Type B pancreatic cell (in vitro differentiated cells): ENCODE data around the gene POMT1. TPM values are rescaled to one million over a fixed set of nuclear protein-coding genes. Genes with fewer than 3 reads are reported as not detected.

Experiments
- DNase-seq: peaks from one replicate; pipeline ENCODE4 v3.0.0; 2021; ENCODE audit warnings: mixed read lengths; ENCODE audit not compliant: unreplicated experiment; ENCODE audit errors: extremely low spot score
- H3K27ac Mint-ChIP-seq: 2 replicates; pipeline ENCODE4 v1.8.0; 2021; ENCODE audit warnings: mild to moderate bottlenecking, mixed read lengths
- H3K27me3 Mint-ChIP-seq: 2 replicates; pipeline ENCODE4 v1.8.0; 2021; ENCODE audit warnings: mixed read lengths
- H3K36me3 Mint-ChIP-seq: 2 replicates; pipeline ENCODE4 v1.8.0; 2021; ENCODE audit warnings: mixed read lengths
- H3K4me1 Mint-ChIP-seq: one replicate; pipeline ENCODE4 v1.8.0; 2021; ENCODE audit warnings: mixed read lengths; ENCODE audit not compliant: unreplicated experiment
- H3K4me3 Mint-ChIP-seq: 2 replicates; pipeline ENCODE4 v1.8.0; 2021; ENCODE audit warnings: mild to moderate bottlenecking, mixed read lengths
- H3K9me3 Mint-ChIP-seq: 2 replicates; pipeline ENCODE4 v1.8.0; 2021; ENCODE audit warnings: mixed read lengths
- total RNA-seq: library from RNA; stranded (reverse); gene quantifications from 2 replicates; pipeline ENCODE4 v1.2.1, GENCODE V29; 2021; ENCODE audit warnings: low replicate concordance
- TF ChIP-seq, protein P1 (sequence below): fragments of 200-600 bp; sonication (generic); conservative IDR thresholded peaks from 2 replicates; pipeline ENCODE4 v1.5.0; 2021; ENCODE audit warnings: antibody characterized with exemption, mild to moderate bottlenecking

The POMT1 gene
- total RNA-seq, 1 donor from 2014 or later, result 48.7 TPM

DNA sequence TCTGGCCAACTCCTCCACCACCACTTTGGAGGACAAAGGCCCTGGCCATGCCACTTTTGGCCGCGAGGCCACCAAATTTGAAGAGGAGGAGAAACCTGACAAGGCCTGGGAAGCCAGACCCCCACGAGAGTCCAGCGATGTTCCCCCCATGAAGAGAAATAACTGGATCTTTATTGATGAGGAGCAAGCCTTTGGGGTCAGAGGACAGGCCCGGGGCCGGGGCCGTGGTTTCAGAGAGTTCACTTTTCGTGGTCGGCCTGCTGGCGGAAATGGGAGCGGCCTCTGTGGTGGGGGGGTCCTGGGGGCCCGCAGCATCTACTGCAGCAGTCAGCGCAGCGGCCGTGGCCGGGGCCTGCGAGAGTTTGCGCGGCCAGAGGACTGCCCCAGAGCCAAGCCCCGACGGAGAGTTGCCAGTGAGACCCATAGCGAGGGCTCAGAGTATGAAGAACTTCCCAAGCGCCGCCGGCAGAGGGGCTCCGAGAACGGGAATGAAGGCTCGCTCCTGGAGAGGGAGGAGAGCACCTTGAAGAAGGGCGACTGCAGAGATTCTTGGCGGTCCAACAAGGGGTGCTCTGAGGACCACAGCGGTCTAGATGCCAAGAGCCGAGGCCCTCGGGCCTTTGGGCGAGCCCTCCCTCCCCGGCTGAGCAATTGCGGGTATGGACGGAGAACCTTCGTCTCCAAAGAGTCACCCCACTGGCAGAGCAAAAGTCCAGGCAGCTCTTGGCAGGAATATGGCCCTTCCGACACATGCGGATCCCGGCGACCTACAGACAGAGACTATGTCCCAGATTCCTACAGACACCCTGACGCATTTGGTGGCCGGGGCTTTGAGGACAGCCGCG lies 27.4 kb upstream of the POMT1 start:
- H3K4me1 Mint-ChIP-seq, result peaks cover 5% of the 10 kb centered on the region
- H3K27ac Mint-ChIP-seq, result no peak overlapping the region
- TF ChIP-seq, protein P1, sequence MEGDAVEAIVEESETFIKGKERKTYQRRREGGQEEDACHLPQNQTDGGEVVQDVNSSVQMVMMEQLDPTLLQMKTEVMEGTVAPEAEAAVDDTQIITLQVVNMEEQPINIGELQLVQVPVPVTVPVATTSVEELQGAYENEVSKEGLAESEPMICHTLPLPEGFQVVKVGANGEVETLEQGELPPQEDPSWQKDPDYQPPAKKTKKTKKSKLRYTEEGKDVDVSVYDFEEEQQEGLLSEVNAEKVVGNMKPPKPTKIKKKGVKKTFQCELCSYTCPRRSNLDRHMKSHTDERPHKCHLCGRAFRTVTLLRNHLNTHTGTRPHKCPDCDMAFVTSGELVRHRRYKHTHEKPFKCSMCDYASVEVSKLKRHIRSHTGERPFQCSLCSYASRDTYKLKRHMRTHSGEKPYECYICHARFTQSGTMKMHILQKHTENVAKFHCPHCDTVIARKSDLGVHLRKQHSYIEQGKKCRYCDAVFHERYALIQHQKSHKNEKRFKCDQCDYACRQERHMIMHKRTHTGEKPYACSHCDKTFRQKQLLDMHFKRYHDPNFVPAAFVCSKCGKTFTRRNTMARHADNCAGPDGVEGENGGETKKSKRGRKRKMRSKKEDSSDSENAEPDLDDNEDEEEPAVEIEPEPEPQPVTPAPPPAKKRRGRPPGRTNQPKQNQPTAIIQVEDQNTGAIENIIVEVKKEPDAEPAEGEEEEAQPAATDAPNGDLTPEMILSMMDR, result no peak

DNA sequence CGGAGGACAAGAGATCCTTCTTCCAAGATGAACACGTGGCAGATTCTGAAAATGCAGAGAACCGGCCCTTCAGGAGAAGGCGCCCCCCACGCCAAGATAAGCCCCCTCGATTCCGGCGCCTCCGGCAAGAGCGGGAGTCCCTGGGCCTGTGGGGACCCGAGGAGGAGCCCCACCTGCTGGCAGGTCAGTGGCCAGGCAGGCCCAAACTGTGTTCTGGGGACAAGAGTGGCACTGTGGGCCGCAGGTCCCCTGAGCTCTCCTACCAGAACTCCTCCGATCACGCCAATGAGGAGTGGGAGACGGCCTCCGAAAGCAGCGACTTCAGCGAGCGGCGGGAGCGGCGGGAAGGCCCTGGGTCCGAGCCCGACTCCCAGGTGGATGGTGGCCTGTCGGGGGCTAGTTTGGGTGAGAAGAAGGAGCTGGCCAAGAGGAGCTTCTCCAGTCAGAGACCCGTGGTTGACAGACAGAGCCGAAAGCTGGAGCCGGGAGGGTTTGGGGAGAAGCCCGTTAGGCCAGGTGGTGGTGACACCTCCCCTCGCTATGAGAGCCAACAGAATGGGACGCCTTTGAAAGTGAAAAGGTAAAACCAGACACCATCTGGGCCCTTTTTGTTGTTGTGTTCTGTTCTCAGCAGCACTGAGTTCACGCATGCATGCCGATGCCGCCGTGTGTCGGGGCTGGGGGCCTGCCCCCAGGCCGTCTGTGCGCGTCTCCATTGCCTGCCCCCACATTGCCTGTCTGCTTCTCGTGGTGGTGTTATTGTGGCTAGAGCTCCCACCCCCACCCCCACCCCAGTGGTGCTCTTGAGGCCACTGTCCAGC lies 26.6 kb upstream of the POMT1 start:
- Mint-ChIP-seq H3K4me3 (no peak overlapping the region), H3K4me1 (peaks cover 5% of the 10 kb centered on the region), H3K27ac (no peak overlapping the region), H3K36me3 (peaks cover 26% of the 10 kb centered on the region), H3K9me3 (no peaks in the 10 kb centered on the region), H3K27me3 (no peaks in the 10 kb centered on the region)
- DNase-seq, result no peak
- TF ChIP-seq, protein P1, result peak; percentile 52

More for the DNA sequence above, 27.4 kb upstream of the POMT1 start:
- Mint-ChIP-seq H3K9me3 (no peaks in the 10 kb centered on the region), H3K27me3 (no peaks in the 10 kb centered on the region), H3K36me3 (peaks cover 31% of the 10 kb centered on the region), H3K4me3 (no peak overlapping the region)
- no peak for DNase-seq

DNA sequence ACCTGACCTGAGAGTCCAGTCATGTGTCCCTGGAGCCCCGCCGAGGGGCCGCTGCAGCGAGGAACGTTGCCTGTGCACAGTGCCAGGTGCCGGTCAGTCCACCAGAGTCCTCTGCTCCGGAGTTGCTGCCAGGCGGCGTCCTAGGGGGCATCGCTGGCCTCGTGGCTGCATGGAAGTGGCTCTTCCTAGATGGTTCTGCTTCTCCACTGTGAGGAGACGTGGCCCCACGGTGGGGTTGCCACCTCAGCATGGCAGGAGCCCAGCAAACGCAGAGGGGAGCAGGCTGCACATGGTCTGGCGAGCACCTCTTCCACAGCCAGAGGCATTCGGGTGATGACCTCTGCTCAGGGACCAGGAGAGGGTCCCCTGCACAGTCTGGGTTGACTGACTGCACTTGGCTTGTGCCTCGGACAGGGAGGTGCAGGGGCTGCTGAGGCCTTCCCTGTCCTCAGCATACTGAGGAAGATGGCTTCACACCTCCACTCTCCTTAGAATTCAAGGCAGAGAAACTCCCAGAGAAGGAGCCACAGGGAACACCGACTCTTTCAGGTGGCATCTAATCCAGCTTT lies 25.9 kb upstream of the POMT1 start:
- Mint-ChIP-seq H3K27me3 (no peaks in the 10 kb centered on the region), H3K9me3 (no peaks in the 10 kb centered on the region), H3K4me1 (peaks cover 5% of the 10 kb centered on the region), H3K36me3 (peaks cover 23% of the 10 kb centered on the region), H3K27ac (no peak overlapping the region), H3K4me3 (no peak overlapping the region)
- TF ChIP-seq, protein P1, result no peak
- no peak for DNase-seq

DNA sequence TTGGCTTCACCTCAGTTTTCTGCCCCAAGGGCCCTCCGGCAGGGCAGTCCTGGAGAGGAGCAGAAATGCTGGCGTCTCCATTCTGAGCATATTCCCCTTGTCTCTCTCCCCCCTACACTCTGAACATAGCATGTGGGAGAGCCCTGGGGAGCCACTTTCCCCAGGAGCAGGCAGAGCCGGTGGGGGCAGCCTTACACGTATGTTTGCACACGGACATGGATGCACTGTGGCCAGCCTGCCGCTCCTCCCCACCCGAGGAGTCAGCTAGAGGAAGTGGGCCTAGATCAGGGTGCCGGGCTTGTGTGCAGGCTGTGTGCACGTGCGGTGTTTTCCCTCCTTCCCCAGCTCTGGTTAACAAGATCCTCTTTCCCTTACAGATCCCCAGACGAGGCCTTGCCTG lies 25.4 kb upstream of the POMT1 start:
- TF ChIP-seq, protein P1, result no peak
- H3K4me1 Mint-ChIP-seq, result peaks cover 5% of the 10 kb centered on the region
- no peak for DNase-seq
- H3K27ac Mint-ChIP-seq, result no peak overlapping the region
- peaks cover 24% of the 10 kb centered on the region for H3K36me3 Mint-ChIP-seq
- H3K27me3 Mint-ChIP-seq, result no peaks in the 10 kb centered on the region
- no peak overlapping the region for H3K4me3 Mint-ChIP-seq
- no peaks in the 10 kb centered on the region for H3K9me3 Mint-ChIP-seq

DNA sequence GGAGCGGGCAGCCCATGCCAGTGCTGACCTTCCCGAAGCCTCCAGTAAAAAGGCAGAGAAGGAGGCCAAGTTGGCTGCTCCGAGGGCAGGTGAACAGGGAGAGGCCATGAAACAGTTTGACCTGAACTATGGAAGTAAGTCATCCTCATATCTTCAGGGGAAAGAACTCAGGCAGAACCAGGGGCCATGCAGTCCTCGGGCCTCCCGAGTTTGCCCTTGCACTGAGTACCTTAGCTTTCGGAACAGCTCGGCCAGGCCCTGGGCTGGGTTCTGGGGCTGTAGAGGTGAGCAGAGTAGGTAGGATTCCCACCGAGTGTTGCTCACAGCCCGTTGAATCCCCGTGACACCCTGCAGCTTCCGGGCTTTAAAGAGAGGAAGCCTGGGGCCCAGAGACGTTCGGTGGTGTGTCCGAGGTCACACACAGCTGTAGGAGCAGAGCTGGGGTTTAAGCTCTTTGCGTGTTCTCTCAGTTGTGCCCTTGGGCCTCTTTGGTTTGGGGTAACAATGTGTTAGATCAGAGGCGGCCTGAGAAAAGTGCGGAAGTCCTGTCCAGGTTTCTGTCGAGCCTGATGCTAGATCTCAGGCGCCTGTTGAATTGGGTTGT lies 24.8 kb upstream of the POMT1 start:
- TF ChIP-seq, protein P1, result no peak
- no peak overlapping the region for H3K4me3 Mint-ChIP-seq
- H3K27ac Mint-ChIP-seq, result peak overlapping the region; percentile 48
- H3K36me3 Mint-ChIP-seq, result peaks cover 25% of the 10 kb centered on the region
- no peak for DNase-seq
- no peaks in the 10 kb centered on the region for H3K9me3 Mint-ChIP-seq
- no peaks in the 10 kb centered on the region for H3K27me3 Mint-ChIP-seq
- H3K4me1 Mint-ChIP-seq, result peaks cover 3% of the 10 kb centered on the region
